ENCODE data around the gene RRP12.

The RRP12 gene

GRCh38 chr10:97400665-97401454, at the start of gene RRP12:
Gene RRP12, minus strand, starts transcription at chr10:97401340. Its CDS starts 109 bp downstream, at chr10:97401231.
- TF ChIP-seq CTCF (conservative IDR thresholded peaks at IDR 0.05; ENCODE audit: low read depth, low read length), result peak; percentile 27
- peak within 1 kb of the TSS; percentile 95 for H3K4me3 ChIP-seq (ENCODE audit: low read length)
- DNase-seq (ENCODE audit: low read depth), result peak; percentile 92

- H3K4me3 ChIP-seq (ENCODE audit: low read length), result no peak overlapping the region
- TF ChIP-seq CTCF (conservative IDR thresholded peaks at IDR 0.05; ENCODE audit: low read depth, low read length), result no peak
- DNase-seq (ENCODE audit: low read depth), result no peak
Observed at GRCh38 chr10:97450828-97451227, 49.7 kb upstream of the RRP12 start.

GRCh38 chr10:97445722-97446639, 44.8 kb upstream of the RRP12 start, which contains the start of the genes EXOSC1 and ZDHHC16:
Gene EXOSC1, minus strand, starts transcription at chr10:97446006. Its CDS starts 21 bp downstream, at chr10:97445985.
Gene ZDHHC16, plus strand, starts transcription at chr10:97446175. Its CDS starts 5,501 bp downstream, at chr10:97451676.
- peak within 1 kb of the TSS; percentile 97 for H3K4me3 ChIP-seq (ENCODE audit: low read length)
- DNase-seq (ENCODE audit: low read depth), result peak; percentile 90
- peak; percentile 20 for TF ChIP-seq CTCF (conservative IDR thresholded peaks at IDR 0.05; ENCODE audit: low read depth, low read length)

- TF ChIP-seq CTCF (conservative IDR thresholded peaks at IDR 0.05; ENCODE audit: low read depth, low read length), result no peak
- no peak for DNase-seq (ENCODE audit: low read depth)
- H3K4me3 ChIP-seq (ENCODE audit: low read length), result peak overlapping the region; percentile 97
Observed at GRCh38 chr10:97445357-97445721, 44.2 kb upstream of the RRP12 start.

GRCh38 chr10:97444212-97444611, 43.1 kb upstream of the RRP12 start:
- no peak overlapping the region for H3K4me3 ChIP-seq (ENCODE audit: low read length)
- DNase-seq (ENCODE audit: low read depth), result no peak
- no peak for TF ChIP-seq CTCF (conservative IDR thresholded peaks at IDR 0.05; ENCODE audit: low read depth, low read length)

GRCh38 chr10:97442277-97442676, 41.1 kb upstream of the RRP12 start:
- no peak for DNase-seq (ENCODE audit: low read depth)

More at GRCh38 chr10:97442277-97442676, 41.1 kb upstream of the RRP12 start:
- no peak for TF ChIP-seq CTCF (conservative IDR thresholded peaks at IDR 0.05; ENCODE audit: low read depth, low read length)
- H3K4me3 ChIP-seq (ENCODE audit: low read length), result no peak overlapping the region
